GM18861 (cell line): ENCODE measurements around the gene REC114.
"Not testable (repeated sequence)": the region's sequence is repeated elsewhere in the genome, so short reads cannot be mapped to it uniquely, and the experiment has no call there.

Experiments
- ATAC-seq: cut with Tn5 transposase; IDR thresholded peaks from one replicate; pipeline ENCODE4 v1.9.1; 2021; ENCODE audit not compliant: unreplicated experiment

The REC114 gene

DNA sequence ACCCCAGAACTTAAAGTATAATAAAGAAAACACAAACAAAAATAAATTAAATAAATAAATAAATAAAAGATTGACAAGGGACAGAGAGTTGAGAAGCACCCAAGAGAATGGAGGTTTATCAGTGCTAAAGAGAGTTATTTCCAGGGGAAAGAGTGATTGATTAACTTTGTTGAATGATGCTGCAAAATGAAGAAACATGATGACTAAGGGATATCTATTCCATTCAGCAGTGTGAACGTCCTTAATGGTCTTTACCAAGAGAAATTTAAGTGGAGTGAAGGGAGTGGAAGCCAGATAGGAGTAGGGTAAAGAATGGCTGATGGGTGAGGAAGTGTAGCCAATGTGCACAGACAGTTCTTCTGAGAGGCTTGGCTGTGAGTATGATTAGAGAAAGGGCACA, 11.1 kb downstream of the REC114 start:
- no peak for ATAC-seq

DNA sequence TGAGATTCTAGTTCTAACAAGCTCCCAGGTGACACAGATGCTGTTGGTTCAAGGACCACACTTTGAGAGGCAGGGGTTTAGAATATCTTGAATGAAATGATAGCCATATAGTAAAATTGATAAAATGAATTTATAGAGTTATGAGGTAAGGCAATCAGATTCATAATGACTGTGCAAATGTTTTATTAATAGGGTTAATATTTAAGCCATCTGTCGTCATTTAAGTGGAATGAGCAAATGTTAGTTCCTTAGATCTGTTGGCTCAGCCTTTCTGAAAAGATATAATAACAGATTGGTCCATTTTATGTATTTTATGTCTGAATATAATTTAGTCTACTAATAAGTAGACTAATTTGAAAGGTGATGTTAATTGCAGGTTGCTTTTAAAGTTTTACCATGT, 12.9 kb downstream of the REC114 start:
- ATAC-seq = no peak

DNA sequence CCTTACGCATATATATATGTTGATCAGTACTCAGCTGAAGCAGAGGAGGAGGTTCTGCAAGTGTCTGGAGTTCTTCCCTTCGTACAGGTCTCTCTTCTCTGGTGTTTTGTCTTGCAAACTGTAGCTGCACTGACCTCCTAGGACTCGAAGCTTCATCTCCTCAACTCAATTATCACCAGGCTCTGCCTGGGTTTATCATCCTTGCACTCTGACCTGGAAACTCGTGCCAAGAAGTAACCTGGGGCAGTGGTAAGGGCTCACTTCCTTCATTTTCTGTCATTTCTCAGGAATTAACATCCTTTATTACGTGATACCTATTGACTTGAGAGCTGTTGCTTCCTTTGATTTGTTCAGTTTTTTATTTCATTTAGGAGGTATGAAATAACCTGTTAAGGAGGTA, 14.4 kb downstream of the REC114 start:
- ATAC-seq = no peak

DNA sequence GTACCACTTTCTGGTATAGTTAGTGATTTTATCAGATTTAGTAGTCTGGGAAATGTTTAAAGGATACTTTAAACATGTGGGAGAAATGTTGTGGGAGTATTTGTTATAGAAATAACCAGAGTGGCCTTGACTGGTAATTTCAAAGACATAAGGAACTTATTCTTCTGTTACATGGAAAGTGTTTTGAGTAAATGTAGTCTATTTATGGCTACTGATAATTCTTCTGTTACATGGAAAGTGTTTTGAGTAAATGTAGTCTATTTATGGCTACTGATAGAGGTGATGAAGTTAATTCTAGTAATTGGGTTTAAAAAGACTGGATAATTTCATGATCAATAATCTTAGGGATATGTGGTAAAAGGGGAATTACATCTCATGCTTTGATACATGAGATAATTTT, 17.7 kb downstream of the REC114 start:
- ATAC-seq = no peak

DNA sequence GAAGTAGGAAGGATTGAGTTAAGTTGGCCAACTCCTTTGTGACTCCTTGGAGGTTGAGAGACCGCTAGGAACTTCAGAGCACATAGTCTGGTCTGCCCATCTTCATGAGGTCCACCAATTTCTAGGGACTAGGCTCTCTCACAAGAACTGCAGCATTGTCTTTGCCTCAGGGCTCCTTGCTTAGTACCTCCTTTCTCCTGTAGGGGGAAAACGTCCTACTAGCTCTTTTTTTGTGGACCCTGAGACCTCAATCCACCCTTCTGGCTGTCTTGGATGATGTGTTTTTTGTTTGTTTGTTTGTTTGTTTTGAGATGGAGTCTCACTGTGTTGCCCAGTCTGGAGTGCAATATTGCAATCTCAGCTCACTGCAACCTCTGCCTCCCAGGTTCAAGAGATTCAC, 21.6 kb downstream of the REC114 start:
- no peak for ATAC-seq

DNA sequence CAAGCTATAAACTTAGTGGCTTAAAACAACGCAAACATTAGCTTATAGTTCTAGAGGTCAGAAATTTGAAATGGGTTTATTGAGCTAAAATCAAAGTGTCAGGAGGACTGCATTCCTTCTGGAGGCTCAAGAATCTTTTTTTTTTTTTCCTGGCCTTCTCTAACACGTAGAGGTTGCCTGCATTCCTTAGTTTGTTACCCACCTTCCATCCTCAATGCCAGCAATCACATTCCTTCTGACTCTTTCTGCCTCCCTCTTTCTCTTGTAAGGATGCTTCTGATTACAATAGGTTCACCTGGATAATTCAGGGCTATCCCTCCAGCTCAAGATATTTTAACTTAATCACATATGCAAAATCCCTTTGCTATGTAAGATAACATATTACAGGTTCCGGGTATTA, 24.8 kb downstream of the REC114 start:
- no peak for ATAC-seq

DNA sequence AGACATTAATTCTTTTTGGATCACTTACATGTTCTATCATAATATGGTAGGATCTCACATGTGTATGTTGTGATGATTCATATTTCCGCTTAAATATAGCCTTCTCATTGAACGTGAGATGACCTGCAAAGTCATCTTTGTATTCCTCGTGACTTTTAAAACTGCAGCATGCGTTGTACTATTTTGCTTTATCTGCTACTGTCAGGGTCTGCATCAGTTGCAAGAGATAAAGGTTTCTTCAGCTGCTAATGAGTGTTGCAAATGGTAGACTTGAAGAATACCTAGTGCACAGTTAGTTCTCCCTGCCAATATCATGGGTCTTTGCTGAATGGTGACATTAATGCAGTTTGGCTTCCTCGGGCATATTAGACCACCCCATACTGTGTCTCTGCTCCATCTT, 31.8 kb downstream of the REC114 start:
- ATAC-seq = no peak

DNA sequence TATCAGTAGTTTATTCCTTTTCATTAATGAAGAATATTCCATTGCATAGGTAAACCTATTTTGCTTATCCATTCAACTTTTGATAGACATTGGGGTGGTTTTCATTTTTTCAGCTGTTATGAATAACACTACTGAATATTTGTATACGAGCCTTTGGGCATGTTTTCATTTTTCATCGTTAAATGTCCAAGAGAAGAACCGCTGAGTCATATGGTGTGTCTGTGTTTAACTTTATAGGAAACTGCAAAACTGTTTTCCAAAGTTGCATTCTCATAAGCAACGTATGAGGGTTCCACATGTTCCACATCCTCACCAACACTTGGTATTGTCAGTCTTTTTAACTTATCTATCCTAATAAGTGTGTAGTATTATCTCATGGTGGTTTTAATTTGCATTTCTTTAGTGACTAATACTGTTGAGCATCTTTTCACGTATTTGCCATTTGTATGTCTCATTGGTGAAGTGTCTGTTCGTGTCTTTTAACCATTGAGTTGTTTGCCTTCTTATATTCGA, 33.8 kb downstream of the REC114 start:
- no peak for ATAC-seq

DNA sequence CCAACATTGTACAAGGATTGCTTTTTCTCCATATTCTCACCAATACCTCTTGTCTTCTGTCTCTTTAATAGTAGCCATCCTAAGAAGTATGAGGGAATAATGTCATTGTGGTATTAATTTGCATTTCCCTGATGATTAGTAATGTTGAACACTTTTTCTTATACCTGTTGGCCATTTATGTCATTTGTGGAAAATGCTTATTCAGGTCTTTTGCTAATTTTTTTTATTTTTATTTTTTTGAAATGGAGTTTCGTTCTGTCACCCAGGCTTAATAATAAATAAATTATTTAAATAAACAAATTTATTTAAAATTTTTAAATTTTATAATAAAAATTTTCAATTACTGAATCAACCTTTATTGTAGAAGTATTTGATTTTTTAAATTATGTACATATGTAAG, 37.1 kb downstream of the REC114 start:
- no peak for ATAC-seq

DNA sequence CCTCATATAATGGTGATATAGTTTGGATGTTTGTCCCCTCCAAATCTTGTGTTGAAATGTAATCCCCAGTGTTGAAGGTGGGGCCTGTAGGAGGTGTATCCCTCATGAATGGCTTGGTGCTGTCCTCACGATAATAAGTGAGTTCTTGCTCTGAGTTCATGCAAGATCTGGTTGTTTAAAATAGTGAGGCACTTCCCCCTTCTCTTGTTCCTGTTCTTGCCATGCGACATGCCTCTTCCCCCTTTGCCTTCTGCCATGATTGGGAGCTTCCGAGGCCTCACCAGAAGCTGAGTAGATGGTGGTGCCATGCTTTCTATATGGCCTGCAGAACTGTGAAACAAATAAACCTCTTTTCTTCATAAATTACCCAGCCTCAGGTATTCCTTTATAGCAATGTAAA, 39.2 kb downstream of the REC114 start:
- ATAC-seq = no peak

DNA sequence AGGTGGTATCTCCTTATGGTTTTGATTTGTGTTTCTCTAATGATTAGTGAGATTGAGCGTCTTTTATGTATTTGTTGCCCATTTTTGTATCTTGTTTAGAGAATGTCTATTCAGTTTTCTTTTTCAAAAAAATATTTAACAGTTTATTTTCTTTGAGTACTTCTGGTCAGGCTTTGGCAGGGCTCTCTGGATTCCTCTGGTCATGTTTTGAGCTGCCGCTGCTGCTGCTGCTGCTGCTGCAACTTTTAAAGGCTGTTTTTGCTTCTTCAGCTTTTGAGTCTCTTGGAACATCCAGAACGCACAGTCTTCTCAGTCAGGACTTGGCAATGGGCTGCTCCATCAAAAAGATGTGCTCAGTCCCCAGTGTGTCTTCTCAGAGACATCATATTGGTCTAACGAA, 40.1 kb downstream of the REC114 start:
- ATAC-seq = no peak

DNA sequence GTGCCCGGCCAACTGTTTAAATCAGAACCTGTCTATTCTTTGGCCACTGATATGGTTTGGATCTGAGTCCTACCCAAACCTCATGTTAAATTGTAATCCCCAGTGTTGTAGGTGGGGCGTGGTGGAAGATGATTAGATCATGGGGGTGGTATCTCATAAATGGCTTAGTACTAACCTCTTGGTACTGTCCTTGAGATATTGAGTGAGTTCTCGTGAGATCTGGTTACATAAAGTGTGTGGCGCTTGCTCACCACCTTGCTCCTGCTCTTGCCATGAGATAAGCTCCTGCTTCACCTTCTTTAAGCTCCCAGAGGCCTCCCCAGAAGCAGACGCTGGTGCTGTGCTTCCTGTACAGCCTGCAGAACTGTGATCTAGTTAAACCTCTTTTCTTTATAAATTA, 42.4 kb downstream of the REC114 start:
- ATAC-seq = no peak

DNA sequence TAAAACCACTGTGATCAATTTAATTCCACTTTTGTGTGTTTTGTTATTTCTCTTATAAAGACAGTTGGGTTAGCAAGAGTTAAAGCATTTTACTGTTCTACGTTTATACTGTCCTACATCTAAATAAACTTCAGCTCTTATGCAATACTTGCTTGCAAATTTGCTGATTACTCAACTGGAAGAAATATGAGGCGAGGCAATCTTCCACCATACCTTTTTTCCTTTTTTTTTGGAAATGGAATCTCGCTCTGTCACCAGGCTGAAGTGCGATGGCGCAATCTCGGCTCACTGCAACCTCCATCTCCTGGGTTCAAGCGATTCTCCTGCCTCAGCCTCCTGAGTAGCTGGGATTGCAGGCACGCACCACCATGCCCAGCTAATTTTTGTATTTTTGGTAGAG, 42.9 kb downstream of the REC114 start:
- ATAC-seq = not testable (repeated sequence)

DNA sequence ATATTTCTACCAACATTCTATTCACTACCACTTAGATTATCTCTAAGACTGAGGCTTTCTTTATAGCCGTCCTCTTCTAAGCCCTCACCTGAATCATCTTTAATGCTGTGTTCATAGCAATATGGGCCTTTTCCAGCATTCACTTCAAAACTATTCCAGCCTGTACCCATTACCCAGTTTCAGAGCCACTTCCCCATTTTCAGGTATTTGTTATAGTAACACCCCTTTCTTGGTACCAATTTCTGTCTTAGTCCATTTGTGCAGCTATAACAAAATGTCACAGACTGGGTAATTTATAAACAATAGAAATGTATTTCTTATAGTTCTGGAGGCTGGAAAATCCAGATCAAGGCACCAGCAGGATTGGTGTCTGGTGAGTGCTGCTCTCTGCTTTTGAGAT, 45.7 kb downstream of the REC114 start:
- ATAC-seq = no peak

DNA sequence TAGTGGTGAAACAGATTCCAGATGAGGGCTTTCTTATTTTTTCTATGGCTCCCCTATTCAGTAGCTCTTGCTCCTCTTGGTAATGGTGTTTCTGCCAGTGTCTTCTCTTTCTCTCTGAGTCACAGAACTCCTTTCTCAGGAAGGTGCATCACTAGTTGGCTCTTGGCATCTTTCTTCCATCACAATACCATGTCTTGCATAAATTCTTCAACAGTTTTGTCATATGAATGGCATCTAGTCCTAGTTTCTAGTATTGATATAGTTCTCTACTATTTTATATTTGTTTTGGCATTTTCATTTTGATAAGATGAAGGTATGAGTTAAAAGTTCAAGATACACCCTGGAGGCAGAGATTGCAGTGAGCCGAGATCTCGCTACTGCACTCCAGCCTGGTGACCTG, 51.0 kb downstream of the REC114 start:
- ATAC-seq = no peak

DNA sequence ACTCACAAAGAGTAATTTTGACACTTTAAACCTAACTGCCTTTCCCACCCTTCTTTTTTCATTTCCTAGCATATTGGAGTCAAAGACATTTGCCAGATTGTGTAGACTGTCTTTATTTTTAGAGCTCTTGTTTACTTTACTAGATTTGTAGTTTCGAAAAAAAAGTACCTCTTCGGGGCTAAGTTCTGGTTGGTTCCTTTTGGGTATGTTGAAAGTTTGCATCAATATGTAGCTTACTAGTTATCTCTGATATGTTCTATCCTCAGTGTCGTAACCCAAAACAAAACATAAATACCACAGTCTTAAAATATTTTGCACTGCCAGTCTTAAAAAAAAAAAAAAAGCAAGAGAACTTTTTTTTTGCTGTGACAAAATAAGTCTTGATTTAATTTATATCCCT, 52.2 kb downstream of the REC114 start:
- no peak for ATAC-seq

DNA sequence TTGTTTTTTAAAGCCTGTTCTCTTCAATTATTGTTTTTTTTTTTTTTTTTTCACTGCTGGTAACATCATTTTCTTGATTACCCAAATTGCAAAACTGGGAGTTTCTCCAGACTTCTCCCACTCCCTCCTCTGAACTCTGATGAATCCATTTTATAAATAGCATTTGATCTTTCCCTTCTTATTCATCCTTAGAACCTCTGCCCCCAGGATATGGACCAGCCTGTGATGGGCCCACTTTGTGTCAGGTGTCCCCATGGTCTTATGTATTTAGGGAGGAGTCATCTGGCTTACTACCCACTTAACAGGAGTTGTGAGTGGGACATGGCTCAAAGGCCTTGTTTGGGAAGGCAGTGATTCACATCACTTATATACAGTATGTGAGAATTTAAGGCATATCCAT, 57.7 kb downstream of the REC114 start:
- no peak for ATAC-seq

DNA sequence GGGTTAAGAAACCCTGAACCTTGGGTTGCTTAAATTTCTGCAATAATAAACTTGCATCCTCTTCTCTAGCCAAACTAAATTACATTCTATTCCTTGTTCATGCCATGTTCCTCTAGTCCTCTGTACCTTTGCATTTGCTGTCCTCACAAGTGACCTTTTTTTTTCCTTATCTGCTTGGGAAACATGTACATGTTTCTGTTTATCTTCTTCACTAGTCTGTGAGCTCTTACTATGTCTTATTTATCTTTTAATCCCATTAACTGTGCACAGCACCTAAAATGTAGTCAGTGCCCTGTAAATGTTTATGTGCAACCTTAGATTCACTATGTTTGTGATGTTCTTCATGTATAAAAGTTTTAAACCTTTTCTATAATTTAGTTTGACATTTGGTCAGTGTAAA, 61.9 kb downstream of the REC114 start:
- no peak for ATAC-seq

DNA sequence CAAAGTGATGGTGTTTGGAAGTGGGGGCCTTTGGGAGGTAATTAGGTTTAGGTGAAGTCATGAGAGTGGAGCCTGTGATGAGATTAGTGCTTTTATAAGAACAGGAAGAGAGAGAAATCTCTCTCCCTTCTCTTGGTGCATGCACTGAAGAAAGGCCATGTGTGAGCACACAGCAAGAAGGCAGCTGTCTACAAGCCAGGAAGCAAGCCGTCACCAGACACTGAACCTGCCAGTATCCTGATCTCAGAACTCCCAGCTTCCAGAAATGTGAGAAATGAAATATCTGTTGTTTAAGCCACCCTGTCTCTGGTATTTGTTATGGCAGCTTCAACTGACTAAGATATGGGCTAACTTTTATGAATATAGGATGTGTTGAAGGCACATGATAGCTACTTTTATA, 72.6 kb downstream of the REC114 start:
- ATAC-seq = no peak

DNA sequence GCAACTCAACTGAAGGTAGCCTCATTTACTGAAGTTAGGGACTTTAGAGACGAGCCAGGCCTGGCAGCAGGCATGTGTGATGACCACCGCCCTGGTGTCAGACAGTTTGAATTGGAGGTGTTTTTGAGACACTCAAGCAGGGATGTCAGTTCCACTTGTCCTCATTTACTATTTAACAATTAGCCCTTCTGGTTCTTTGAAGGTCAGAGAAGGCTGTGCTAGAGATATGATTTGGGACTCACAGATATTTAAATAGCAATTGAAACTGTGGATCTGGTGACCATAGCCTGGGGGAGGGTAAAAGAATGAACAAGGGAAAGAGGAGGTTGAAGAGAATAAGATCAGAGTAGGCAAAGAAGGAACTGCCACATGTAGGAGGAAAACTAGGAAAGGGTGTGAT, 74.6 kb downstream of the REC114 start:
- no peak for ATAC-seq

DNA sequence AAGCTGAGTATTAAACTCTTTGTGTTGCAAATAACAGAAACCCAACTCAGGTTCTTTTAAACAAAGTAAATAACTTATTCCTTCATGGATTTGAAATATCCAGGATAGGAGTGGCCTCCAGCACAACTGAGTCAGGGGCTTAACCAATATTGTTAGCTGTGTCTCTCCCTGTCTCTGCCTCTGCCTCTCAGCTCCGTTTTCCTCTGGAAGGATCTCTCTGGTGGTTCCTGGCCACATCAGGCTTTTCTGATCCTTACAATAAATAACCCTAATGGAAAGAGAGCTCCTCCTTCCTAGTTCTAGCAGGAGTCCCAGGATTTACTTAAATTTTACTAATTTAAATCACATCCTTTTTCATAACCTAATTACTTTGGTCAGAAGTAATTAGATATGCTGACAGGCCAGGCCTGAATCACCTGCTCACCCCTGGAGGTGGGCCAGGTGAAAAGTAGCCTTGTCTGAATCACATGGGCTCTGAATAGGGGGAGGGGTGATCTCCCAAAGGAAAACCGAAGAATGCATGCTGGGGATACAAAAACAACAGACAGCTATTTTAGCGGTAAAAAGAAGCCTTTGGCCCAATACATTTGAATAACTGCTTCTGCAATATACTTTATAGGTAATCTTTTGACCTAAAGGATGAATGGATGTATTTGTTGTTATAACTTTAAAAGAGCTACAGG, 75.4 kb downstream of the REC114 start:
- ATAC-seq = no peak

DNA sequence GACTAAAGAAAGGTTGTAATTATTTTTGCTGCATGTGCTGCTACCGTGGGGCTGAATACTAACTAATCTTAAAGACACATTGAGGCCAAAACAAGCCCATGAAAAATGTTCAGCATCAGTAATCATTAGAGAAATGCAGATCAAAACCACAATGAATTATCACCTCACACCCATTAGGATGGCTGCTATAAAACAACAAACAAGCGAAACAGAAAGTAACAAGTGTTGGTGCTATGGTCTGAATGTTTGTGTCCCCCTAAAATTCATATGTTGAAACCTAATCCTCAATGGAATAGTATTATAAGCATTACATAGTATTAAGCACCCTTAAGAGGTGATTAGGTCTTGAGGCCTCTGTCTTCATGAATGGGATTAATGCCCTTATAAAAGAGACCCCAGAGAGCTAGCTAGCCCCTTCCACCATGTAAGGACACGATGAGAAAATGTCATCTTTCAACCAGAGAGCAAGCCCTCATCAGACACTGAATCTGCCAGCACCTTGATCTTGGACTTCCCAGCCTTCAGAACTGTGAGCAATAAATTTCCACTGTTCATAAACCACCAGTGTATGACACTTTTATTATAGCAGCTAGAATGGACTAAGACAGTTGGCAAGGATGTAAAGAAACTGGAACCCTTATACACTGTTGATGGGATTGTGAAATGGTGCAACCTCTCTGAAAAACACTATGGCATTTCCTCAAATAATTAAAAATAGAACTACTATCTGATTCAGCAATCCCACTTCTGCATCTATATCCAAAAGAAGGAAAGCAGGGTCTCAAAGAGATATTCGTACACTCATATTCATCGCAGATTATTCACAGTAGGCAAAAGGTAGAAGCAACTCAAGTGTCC, 76.1 kb downstream of the REC114 start:
- no peak for ATAC-seq
